Ishikawa (cell line): ENCODE results near the gene PIH1D1.

Experiments used
- CEBPB ChIP-seq: IDR thresholded peaks from 2 replicates; pipeline ENCODE4 v1.6.1; 2012
- CREB1 ChIP-seq: IDR thresholded peaks from 2 replicates; pipeline ENCODE4 v1.6.1; 2012; ENCODE audit warnings: low read depth
- EGR1 ChIP-seq: IDR thresholded peaks from 2 replicates; pipeline ENCODE4 v1.6.1; 2012
- EP300 ChIP-seq: IDR thresholded peaks from 2 replicates; pipeline ENCODE4 v1.6.1; 2012; ENCODE audit warnings: borderline replicate concordance
- FOXM1 ChIP-seq: IDR thresholded peaks from 2 replicates; pipeline ENCODE4 v1.6.1; 2012; ENCODE audit warnings: low read depth, borderline replicate concordance
- NFIC ChIP-seq: IDR thresholded peaks from 2 replicates; pipeline ENCODE4 v1.6.1; 2012
- RAD21 ChIP-seq: IDR thresholded peaks from 2 replicates; pipeline ENCODE4 v1.6.1; 2012; ENCODE audit warnings: low read depth
- REST ChIP-seq: IDR thresholded peaks from 2 replicates; pipeline ENCODE4 v1.6.1; 2012; ENCODE audit warnings: low read depth, mild to moderate bottlenecking
- TAF1 ChIP-seq: IDR thresholded peaks from 2 replicates; pipeline ENCODE4 v1.6.1; 2012; ENCODE audit warnings: low read depth, mild to moderate bottlenecking
- TCF12 ChIP-seq: IDR thresholded peaks from 2 replicates; pipeline ENCODE4 v1.6.1; 2012; ENCODE audit warnings: low read depth
- YY1 ChIP-seq: IDR thresholded peaks from 2 replicates; pipeline ENCODE4 v1.6.1; 2012; ENCODE audit warnings: low read depth
- ZBTB7A ChIP-seq: IDR thresholded peaks from 2 replicates; pipeline ENCODE4 v1.6.1; 2012; ENCODE audit warnings: low read depth
- TF ChIP-seq, protein P1 (sequence below): IDR thresholded peaks from 2 replicates; pipeline ENCODE4 v1.6.1; 2012
- TF ChIP-seq, protein P2 (sequence below): IDR thresholded peaks from 2 replicates; pipeline ENCODE4 v1.6.1; 2012

GRCh38 chr19:49472936-49473335 is 21.3 kb upstream of the PIH1D1 start:
- no peak for TF ChIP-seq CREB1
- no peak for TF ChIP-seq ZBTB7A
- TF ChIP-seq FOXM1: no peak
- no peak for TF ChIP-seq EP300
- TF ChIP-seq EGR1: no peak
- TF ChIP-seq, protein P1, sequence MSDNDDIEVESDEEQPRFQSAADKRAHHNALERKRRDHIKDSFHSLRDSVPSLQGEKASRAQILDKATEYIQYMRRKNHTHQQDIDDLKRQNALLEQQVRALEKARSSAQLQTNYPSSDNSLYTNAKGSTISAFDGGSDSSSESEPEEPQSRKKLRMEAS: no peak
- no peak for TF ChIP-seq TAF1
- no peak for TF ChIP-seq CEBPB
- TF ChIP-seq, protein P2, sequence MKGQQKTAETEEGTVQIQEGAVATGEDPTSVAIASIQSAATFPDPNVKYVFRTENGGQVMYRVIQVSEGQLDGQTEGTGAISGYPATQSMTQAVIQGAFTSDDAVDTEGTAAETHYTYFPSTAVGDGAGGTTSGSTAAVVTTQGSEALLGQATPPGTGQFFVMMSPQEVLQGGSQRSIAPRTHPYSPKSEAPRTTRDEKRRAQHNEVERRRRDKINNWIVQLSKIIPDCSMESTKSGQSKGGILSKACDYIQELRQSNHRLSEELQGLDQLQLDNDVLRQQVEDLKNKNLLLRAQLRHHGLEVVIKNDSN: no peak
- no peak for TF ChIP-seq YY1
- no peak for TF ChIP-seq REST
- no peak for TF ChIP-seq RAD21
- no peak for TF ChIP-seq TCF12
- no peak for TF ChIP-seq NFIC
